NT2/D1 (cell line): ENCODE data around the gene CACNA2D3.

ENCODE experiments used
- YY1 ChIP-seq: IDR thresholded peaks from 2 replicates; pipeline ENCODE4 v1.6.1; 2011; ENCODE audit not compliant: insufficient read length, insufficient read depth
- ZNF274 ChIP-seq: IDR thresholded peaks from 2 replicates; pipeline ENCODE4 v1.6.1; 2011; ENCODE audit warnings: mild to moderate bottlenecking, low read depth, low read length

GRCh38 chr3:54790051-54790450, 667.7 kb downstream of the CACNA2D3 start:
- no peak for TF ChIP-seq YY1
- TF ChIP-seq ZNF274 = no peak
